SU-DHL-6 (cell line): ENCODE measurements around the gene DCAF8.

Experiments
- H2AFZ ChIP-seq: fragments of 200-600 bp; sonication (generic); 2 replicates; pipeline ENCODE4 v1.6.1; 2014; ENCODE audit warnings: low read depth, mild to moderate bottlenecking, moderate library complexity, mixed read lengths, antibody characterized with exemption, low read length; ENCODE audit not compliant: severe bottlenecking
- H3F3A ChIP-seq: fragments of 200-600 bp; shearing (Covaris generic); 2 replicates; pipeline ENCODE4 v1.6.0; 2016; ENCODE audit warnings: antibody characterized with exemption, mild to moderate bottlenecking; ENCODE audit not compliant: insufficient read depth
- H3K27ac ChIP-seq: fragments of 200-600 bp; sonication (generic); 2 replicates; pipeline ENCODE4 v1.5.1; 2016; ENCODE audit warnings: low read depth, mild to moderate bottlenecking, low read length, moderate library complexity, mixed read lengths
- H3K27me3 ChIP-seq: fragments of 200-600 bp; sonication (generic), shearing (Covaris generic); 2 replicates; pipeline ENCODE4 v1.6.0; 2014; ENCODE audit warnings: mild to moderate bottlenecking, low read length
- H3K36me3 ChIP-seq: fragments of 200-600 bp; sonication (generic); 2 replicates; pipeline ENCODE4 v1.6.1; 2014; ENCODE audit warnings: mild to moderate bottlenecking, low read length, mixed read lengths
- H3K4me2 ChIP-seq: fragments of 300-600, 200-600 bp; shearing (Covaris generic), sonication (generic); 2 replicates; pipeline ENCODE4 v1.6.0; 2014; ENCODE audit warnings: low read length, low read depth, mild to moderate bottlenecking; ENCODE audit not compliant: poor library complexity, severe bottlenecking
- H3K4me3 ChIP-seq: fragments of 200-600 bp; sonication (generic); 2 replicates; pipeline ENCODE4 v1.5.1; 2014; ENCODE audit warnings: antibody characterized with exemption, low read length, mild to moderate bottlenecking, mixed read lengths; ENCODE audit not compliant: insufficient read depth, poor library complexity, severe bottlenecking
- H3K79me2 ChIP-seq: fragments of 200-600 bp; sonication (generic); 2 replicates; pipeline ENCODE4 v1.6.1; 2014; ENCODE audit warnings: mild to moderate bottlenecking, low read length, moderate library complexity; ENCODE audit not compliant: insufficient read depth
- H3K9ac ChIP-seq: fragments of 200-600 bp; sonication (generic); 2 replicates; pipeline ENCODE4 v1.7.0; 2014; ENCODE audit warnings: mild to moderate bottlenecking, low read length
- H3K9me2 ChIP-seq: fragments of 200-600 bp; sonication (generic); replicated peaks from 2 replicates; pipeline ENCODE4 v1.6.1; 2014; ENCODE audit warnings: low read length; ENCODE audit not compliant: insufficient read depth
- H3K9me3 ChIP-seq: fragments of 200-600 bp; sonication (generic); 2 replicates; pipeline ENCODE4 v1.6.1; 2014; ENCODE audit warnings: low read length, mixed read lengths; ENCODE audit not compliant: insufficient read depth
- H4K20me1 ChIP-seq: fragments of 200-600 bp; sonication (generic); 2 replicates; pipeline ENCODE4 v1.6.1; 2014; ENCODE audit warnings: low read depth, mild to moderate bottlenecking, antibody characterized with exemption, low read length, moderate library complexity, mixed read lengths
- CTCF ChIP-seq: fragments of 200-600 bp; sonication (generic); IDR thresholded peaks from one replicate; pipeline ENCODE4 v1.5.1; 2017; ENCODE audit warnings: antibody characterized with exemption, mild to moderate bottlenecking, low read length, moderate library complexity; ENCODE audit not compliant: insufficient read depth, poor library complexity, severe bottlenecking
- EZH2phosphoT487 ChIP-seq: fragments of 200-600 bp; sonication (generic), shearing (Covaris generic); conservative IDR thresholded peaks from 2 replicates; pipeline ENCODE4 v1.6.1; 2018; ENCODE audit warnings: mild to moderate bottlenecking, antibody characterized with exemption, low read length, moderate library complexity, mixed read lengths

Gene DCAF8

GRCh38 chr1:160225345-160225744 is 37.0 kb downstream of the DCAF8 start:
- H4K20me1 ChIP-seq: no peaks in the 10 kb centered on the region
- H3F3A ChIP-seq: no peaks in the 10 kb centered on the region
- no peaks in the 10 kb centered on the region for H3K27me3 ChIP-seq
- H3K9me3 ChIP-seq: no peaks in the 10 kb centered on the region
- no peak overlapping the region for H3K27ac ChIP-seq
- H3K36me3 ChIP-seq: peaks cover 11% of the 10 kb centered on the region; the same call in 1 of the 2 replicates
- no peak overlapping the region for H2AFZ ChIP-seq
- no peak overlapping the region for H3K4me2 ChIP-seq
- no peak overlapping the region for H3K9ac ChIP-seq
- no peaks in the 10 kb centered on the region for H3K9me2 ChIP-seq
- TF ChIP-seq EZH2phosphoT487 (no peak), CTCF (no peak)
- no peak overlapping the region for H3K4me3 ChIP-seq
- H3K79me2 ChIP-seq: no peaks in the 10 kb centered on the region

DNA sequence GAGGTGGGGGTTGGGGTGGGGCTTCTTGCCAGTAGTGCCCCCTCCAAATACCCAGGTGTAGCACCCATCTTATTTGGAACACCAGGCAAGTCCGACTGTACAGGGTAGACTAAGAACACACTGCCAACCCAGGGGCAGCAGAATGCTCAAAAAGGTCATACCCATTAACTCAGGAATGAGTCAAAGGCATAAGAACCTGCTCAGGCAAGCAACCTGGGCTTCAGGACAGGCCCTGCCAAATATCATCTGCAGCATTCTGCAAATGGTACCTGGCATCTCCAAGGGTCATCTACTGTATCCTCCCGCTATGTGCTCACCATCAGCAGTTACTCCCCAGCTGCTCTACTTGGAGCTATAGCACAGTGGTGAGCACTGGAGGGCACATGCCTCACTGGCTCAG is 37.7 kb downstream of the DCAF8 start:
- Histone ChIP-seq H3K27ac (no peak overlapping the region), H3F3A (no peaks in the 10 kb centered on the region), H3K4me2 (no peak overlapping the region), H3K9me2 (no peaks in the 10 kb centered on the region), H3K4me3 (no peak overlapping the region), H2AFZ (no peak overlapping the region), H3K27me3 (no peaks in the 10 kb centered on the region), H3K9me3 (no peaks in the 10 kb centered on the region), H4K20me1 (no peaks in the 10 kb centered on the region), H3K36me3 (peaks cover 11% of the 10 kb centered on the region; the same call in 1 of the 2 replicates), H3K79me2 (no peaks in the 10 kb centered on the region), H3K9ac (no peak overlapping the region)
- TF ChIP-seq EZH2phosphoT487 (no peak), CTCF (no peak)

DNA sequence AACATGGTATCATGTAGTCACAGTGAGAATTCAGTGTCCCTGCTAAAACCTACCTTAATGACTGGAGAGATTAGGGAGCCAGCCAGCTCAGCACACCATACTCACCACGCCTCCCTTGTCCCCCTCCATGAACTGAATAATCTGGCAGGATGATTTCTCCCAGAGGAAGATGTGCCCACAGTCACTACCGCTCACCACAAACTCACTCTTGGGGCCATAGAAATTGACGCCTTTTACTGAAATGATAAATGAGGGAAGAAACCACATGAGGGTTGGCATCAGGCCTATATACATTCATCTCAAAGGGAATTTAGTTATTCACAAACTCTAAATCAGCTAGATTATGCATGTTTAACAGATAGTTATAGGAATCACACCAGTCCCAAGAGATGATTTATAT is 39.8 kb downstream of the DCAF8 start:
- no peak overlapping the region for H3K27ac ChIP-seq
- H3K27me3 ChIP-seq: no peaks in the 10 kb centered on the region
- H3F3A ChIP-seq: no peaks in the 10 kb centered on the region
- no peaks in the 10 kb centered on the region for H4K20me1 ChIP-seq
- no peaks in the 10 kb centered on the region for H3K9me3 ChIP-seq
- no peak overlapping the region for H2AFZ ChIP-seq
- H3K4me2 ChIP-seq: no peak overlapping the region
- TF ChIP-seq CTCF (no peak), EZH2phosphoT487 (no peak)
- no peaks in the 10 kb centered on the region for H3K79me2 ChIP-seq
- peaks cover 5% of the 10 kb centered on the region; the same call in 1 of the 2 replicates for H3K36me3 ChIP-seq
- no peak overlapping the region for H3K4me3 ChIP-seq
- H3K9me2 ChIP-seq: no peaks in the 10 kb centered on the region
- H3K9ac ChIP-seq: no peak overlapping the region
